ENCODE measurements around the gene PARP14. TPM values are rescaled to one million over a fixed set of nuclear protein-coding genes. Genes with fewer than 3 reads are reported as not detected.
"Not testable (repeated sequence)": the region's sequence is repeated elsewhere in the genome, so short reads cannot be mapped to it uniquely, and the experiment has no call there.

Gene PARP14
- total RNA-seq, 1 donor from 2014 or later: 37.5 TPM

GRCh38 chr3:122714273-122714672 is 33.6 kb downstream of the PARP14 start:
- ATAC-seq: no peak
- DNase-seq (ENCODE audit: low spot score): no peak

- no peak for DNase-seq (ENCODE audit: low spot score)
- ATAC-seq: no peak
These were observed 36.0 kb downstream of the PARP14 start for GRCh38 chr3:122716667-122717066.

GRCh38 chr3:122719273-122719921 is 38.8 kb downstream of the PARP14 start:
- no peak for ATAC-seq
- DNase-seq (ENCODE audit: low spot score): no peak

- no peak for ATAC-seq
- DNase-seq (ENCODE audit: low spot score): no peak
These were observed 44.5 kb downstream of the PARP14 start for GRCh38 chr3:122725106-122725505.

GRCh38 chr3:122727294-122727693 is 46.7 kb downstream of the PARP14 start:
- ATAC-seq (peak; percentile 62), DNase-seq (ENCODE audit: low spot score) (no peak)

- DNase-seq (ENCODE audit: low spot score) (no peak), ATAC-seq (no peak)
These were observed 47.1 kb downstream of the PARP14 start for GRCh38 chr3:122727766-122728165.

GRCh38 chr3:122728186-122728585 is 47.5 kb downstream of the PARP14 start:
- DNase-seq (ENCODE audit: low spot score) (no peak), ATAC-seq (no peak)

GRCh38 chr3:122728756-122729514 is 48.3 kb downstream of the PARP14 start:
- ATAC-seq: peak; percentile 44
- DNase-seq (ENCODE audit: low spot score): no peak

- DNase-seq (ENCODE audit: low spot score) (no peak), ATAC-seq (no peak)
These were observed 49.6 kb downstream of the PARP14 start for GRCh38 chr3:122730240-122730639.

GRCh38 chr3:122732682-122733525 is 52.3 kb downstream of the PARP14 start:
- ATAC-seq; DNase-seq (ENCODE audit: low spot score): not testable (repeated sequence)

- DNase-seq (ENCODE audit: low spot score) (no peak), ATAC-seq (no peak)
These were observed 58.5 kb downstream of the PARP14 start for GRCh38 chr3:122739172-122739571.

GRCh38 chr3:122742234-122742633 is 61.6 kb downstream of the PARP14 start:
- ATAC-seq (no peak), DNase-seq (ENCODE audit: low spot score) (no peak)

- DNase-seq (ENCODE audit: low spot score): no peak
- ATAC-seq: no peak
These were observed 63.0 kb downstream of the PARP14 start for GRCh38 chr3:122743581-122744120.

- no peak for ATAC-seq
- DNase-seq (ENCODE audit: low spot score): no peak
These were observed 64.9 kb downstream of the PARP14 start for GRCh38 chr3:122745369-122746021.

- DNase-seq (ENCODE audit: low spot score); ATAC-seq: not testable (repeated sequence)
These were observed 66.7 kb downstream of the PARP14 start for GRCh38 chr3:122747295-122747694.

- ATAC-seq (no peak), DNase-seq (ENCODE audit: low spot score) (no peak)
These were observed 67.7 kb downstream of the PARP14 start for GRCh38 chr3:122748347-122748746.

GRCh38 chr3:122754929-122755328 is 74.3 kb downstream of the PARP14 start:
- no peak for DNase-seq (ENCODE audit: low spot score)
- peak; percentile 79 for ATAC-seq

GRCh38 chr3:122755491-122755890 is 74.9 kb downstream of the PARP14 start:
- ATAC-seq: no peak
- DNase-seq (ENCODE audit: low spot score): no peak

- no peak for DNase-seq (ENCODE audit: low spot score)
- ATAC-seq: peak; percentile 49
These were observed 78.4 kb downstream of the PARP14 start for GRCh38 chr3:122758877-122759560.
